ENCODE results near the gene GLIPR2.

GLIPR2 gene

GRCh38 chr9:36154331-36154952 is 17.9 kb downstream of the GLIPR2 start:
- no peak for TF ChIP-seq CTCF (IDR thresholded peaks at IDR 0.05)

- TF ChIP-seq CTCF (IDR thresholded peaks at IDR 0.05) = no peak
These were observed 19.6 kb downstream of the GLIPR2 start for GRCh38 chr9:36156116-36156515.

GRCh38 chr9:36158122-36158521 is 21.6 kb downstream of the GLIPR2 start:
- no peak for TF ChIP-seq CTCF (IDR thresholded peaks at IDR 0.05)

- TF ChIP-seq CTCF (IDR thresholded peaks at IDR 0.05) = no peak
These were observed 22.4 kb downstream of the GLIPR2 start for GRCh38 chr9:36158917-36159316.

GRCh38 chr9:36161187-36161586 is 24.7 kb downstream of the GLIPR2 start:
- no peak for TF ChIP-seq CTCF (IDR thresholded peaks at IDR 0.05)

GRCh38 chr9:36162211-36162738 is 25.7 kb downstream of the GLIPR2 start:
- TF ChIP-seq CTCF (IDR thresholded peaks at IDR 0.05) = no peak

- TF ChIP-seq CTCF (IDR thresholded peaks at IDR 0.05) = no peak
These were observed 26.7 kb downstream of the GLIPR2 start for GRCh38 chr9:36163049-36163785.

Data from LNCAP (cell line).